GM04503 (cell line): Measurements from ENCODE around the gene TRAF3IP1.

Source experiments
- DNase-seq: peaks from one replicate; pipeline ENCODE4 v3.0.0-alpha.2; 2012; ENCODE audit warnings: low read depth

Gene TRAF3IP1

DNA sequence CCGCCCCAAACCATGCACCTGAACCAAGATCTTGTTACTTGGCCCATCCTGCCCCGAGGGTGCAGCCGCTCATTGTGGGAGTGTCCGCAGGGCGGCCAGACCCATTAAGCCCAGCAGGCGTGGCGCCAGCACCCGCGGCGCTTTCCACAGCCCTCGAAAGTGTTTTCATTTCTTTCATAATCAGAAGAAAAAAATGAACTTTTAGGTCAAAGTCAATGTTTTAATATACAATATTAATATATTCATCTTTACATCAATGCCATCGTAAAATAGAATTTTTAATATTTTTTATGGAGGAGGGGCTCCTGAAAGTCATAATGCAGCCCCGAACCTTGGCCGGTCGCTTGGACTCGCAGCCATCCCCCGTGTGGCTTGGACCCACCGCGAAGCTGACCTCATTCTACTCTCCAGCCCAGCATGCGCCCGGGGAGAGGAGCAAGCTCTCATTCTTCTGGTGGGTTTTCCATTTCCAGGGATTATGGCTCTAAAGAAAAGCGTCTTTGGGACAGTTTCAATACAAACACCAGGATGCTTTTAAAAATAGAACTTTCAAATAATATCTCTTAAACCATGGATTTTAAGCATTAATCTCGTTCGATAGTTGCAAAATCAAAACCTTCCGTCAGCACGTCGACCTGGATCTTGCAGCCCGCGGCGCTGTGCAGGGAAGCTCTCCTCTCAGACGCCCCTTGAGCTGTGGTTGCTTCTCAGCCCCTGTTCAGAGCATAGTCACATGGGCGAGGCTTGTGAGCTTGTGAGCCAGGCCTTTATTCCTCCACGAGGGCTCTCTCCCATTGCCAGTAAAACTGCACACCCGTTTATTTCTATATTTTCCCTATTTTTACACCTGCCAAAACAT, 89.3 kb downstream of the TRAF3IP1 start:
- DNase-seq = no peak

DNA sequence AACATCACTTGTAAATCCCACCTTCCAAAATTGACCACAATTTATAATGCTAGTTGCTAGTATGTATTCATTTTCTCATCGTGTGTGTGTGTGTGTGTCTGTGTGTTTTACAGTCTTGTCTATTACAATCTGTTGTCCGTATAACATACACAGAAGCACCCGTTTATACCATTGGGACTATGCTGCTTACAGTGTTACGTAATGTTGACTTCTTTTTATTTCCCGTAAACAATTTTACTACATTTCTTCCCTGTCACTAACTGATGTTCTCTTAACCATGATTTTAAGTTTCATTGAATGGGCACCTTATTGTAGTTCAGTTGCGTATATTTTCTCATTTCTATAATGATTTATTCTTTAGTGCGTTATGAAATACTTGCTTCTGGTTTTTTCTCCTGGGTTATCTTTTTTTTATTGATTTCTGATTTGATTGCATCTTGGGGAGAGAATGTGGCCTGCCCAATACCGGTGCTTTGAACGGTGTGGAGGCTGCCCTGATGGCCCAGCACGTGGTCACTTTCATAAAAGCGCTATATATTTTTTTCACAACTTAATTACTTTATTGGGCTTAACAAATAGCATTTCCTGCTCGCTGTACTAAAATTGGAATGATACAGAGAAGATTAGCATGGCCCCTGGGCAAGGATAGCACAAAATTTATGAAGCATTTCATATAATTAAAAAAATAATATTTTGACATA, 91.9 kb downstream of the TRAF3IP1 start:
- no peak for DNase-seq

DNA sequence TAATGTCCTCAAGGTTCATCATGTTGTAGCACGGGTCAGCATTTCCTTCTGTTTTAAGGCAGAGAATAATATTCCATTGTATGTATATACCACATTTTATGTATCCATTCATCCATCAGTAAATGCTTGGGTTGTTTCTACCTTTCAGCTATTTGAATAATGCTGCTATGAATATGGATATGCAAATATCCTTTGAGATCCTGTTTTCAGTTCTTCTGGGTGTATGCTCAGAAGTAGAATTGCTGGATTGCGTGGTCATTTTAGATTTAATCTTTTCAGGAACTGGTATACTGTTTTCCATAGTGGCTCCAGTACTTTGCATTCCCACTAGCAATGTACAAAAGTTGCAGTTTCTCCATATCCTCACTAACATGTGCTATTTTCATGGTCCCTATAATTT, 93.0 kb downstream of the TRAF3IP1 start:
- no peak for DNase-seq

DNA sequence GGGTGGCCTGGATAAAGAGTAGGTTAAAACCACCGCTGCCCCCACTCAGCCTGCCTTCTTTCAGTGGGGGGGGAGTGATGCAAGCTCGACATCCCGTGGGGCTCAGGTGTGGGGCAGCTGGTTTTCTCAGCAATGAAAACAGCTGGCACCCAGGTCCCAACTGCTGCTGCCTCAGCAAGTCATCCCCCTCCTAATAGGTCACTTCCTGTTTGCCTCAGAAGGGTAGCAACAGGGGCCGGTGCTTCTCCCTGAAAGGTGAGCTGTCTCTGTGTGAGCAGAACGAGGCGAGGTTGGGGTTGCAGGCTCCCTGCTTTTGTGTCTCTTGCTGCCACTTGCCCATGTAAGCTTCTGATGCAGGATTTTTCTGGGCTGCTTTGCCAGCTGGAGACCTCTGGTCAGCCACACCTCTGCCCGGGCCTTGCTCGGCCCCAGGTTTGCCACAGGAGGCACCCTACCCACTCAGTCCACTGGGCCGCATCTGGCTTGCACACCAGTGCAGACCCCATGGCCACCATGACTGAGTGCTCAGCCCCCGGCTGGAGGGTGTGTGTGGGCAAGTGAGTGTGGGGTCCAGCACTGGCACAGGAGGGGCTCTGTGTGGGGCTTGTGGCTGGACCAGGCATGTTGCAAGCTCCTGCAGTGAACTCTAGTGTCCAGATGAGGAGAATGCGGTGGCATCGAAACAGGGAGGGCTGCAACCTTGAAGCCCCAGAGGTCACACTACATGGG, 94.9 kb downstream of the TRAF3IP1 start:
- DNase-seq = no peak

DNA sequence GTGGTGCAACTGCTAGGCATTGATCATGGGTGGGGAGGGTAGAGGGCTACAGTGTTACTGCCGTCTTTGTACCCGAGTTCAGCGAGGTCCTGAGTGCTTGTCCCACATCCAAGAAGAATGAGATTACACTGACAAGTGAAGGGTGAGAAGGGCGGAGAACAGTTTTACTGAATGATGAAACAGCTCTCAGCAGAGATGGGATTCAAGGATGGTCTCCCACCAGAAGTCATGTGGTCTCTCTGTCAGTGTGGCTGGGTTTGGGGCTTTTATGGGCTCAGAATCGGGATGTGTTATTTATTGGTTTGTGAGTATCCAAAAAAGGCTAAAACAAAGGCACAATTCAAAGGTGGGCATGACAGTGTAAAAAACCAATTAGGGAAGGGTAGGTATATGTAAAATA, 95.6 kb downstream of the TRAF3IP1 start:
- DNase-seq = no peak

DNA sequence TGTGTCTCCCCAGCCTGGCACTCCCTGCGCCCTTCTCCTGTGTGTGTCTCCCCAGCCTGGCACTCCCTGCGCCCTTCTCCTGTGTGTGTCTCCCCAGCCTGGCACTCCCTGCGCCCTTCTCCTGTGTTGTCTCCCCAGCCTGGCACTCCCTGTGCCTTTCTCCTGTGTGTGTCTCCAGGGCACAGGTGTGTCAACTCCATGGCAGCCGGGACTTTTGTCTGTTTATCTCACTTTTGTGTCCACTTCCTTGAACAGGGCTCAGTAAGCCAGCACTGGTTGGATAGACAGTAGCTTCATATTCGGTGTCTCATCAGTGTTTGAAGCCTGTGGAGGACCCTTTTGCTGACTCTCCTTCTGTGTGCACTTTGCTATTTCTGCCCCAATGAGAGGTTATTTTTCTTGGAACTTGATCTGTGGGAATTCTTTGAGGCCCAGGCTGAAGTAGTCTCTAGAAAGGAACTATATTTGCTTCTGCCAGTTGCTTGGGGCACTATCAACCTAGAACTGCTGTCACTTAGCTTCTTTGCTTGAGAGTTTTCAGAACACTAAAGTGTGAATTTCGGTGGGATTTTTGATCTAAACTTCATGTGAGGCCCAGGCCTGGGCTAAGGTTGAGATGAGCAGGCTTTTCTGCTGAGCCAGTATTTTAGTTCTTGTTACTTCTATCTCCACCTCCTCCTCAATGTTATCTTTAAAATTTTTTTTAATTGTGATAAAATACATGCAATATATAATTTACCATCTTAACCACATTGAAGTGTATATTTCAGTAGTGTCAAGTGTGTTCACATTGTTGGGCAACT, 98.1 kb downstream of the TRAF3IP1 start:
- no peak for DNase-seq

DNA sequence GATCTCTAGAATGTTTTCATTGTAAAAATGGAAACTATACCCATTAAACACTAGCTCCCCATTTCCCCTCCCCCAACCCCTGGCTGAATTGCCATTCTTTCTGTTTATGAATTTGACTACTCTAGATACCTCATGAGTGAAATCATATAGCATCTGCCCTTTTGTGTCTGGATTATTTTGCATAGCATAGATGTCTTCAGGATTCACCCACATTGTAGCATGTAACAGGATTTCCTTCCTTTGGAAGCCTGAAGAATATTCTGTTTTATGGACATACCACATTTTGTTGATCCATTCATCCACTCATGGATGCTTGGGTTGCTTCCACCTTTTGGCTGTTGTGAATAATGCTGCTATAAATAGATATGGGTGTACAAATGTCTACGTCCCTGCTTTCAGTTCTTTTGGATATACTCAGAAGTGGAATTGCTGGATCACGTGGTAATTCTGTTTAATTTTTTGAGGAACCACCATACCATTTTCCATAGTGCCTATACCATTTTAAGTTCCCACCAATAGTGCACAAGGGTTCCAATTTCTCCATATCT, 98.8 kb downstream of the TRAF3IP1 start:
- no peak for DNase-seq

DNA sequence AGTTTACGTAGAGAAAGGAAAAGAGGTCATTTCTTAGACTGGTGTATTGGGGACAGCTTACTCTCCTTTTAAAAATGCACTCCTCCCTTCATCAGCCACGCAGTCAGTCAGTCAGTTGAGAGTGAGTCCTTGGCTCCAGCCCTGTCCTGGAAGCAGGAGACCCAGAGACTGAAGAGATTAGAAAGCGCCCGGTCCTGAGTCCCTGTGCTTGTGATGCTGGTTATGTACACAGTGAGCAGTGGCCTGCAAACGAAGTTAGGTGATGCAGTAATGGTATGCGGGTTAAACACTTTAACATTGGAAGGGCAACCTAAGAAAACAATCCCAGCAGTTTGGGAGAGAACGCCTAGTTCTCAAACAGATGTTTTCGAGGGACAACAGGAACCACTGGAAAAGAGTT, 100.1 kb downstream of the TRAF3IP1 start:
- no peak for DNase-seq

DNA sequence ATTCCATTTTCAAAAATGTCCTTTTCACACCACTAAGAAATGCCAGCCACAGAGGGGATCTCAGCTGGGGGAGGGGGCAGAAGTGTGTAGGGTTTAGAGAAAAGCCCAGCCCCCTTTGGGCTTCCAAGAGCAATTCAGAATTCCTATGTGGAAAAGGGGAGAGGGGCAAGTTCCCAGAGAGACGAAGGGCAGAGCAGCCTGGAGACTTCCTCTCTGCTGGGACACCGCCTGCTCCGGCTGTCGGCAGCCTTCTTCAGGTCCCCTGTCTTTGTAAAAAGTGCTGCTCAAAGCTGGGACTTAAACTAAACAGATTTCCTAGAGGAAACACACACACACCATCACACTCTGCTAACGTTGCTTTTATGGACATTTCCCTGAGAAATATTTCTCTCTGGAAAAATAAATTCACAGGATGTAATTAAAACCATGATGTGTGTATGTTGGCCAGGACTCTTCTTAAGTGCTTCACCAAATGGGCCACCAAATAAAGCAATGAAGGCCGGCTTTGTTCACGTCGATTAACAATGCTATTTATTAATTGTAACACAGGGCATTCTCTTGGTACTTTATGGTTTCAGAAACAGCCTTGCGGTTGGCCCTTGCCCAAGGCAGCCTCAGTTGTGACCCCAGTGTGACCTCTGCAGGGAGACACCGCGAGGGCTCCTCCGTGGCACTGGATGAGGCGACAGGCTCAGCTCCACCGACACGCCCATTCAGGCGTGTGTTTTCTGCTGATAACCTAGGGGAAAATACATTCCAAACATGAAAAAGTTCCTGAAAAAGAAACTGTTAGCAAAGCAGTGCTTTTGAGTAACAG, 100.8 kb downstream of the TRAF3IP1 start:
- no peak for DNase-seq

DNA sequence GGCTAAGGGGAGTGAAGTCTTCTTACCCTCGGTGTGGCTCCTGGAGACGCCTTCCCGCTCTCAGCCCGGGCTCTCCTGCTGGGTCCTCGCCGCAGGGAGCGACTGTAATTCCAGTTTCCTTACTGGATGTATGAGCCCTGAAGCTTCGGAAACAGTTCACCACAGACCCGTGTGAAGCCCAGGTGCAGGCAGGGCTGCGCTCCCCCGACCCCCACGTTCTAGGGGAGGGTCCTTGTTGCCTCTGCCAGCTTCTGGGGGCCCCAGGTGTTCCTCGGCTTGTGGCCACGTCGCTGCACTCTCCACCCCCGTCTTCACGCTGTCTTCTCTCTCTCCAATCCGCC, 101.3 kb downstream of the TRAF3IP1 start:
- no peak for DNase-seq

DNA sequence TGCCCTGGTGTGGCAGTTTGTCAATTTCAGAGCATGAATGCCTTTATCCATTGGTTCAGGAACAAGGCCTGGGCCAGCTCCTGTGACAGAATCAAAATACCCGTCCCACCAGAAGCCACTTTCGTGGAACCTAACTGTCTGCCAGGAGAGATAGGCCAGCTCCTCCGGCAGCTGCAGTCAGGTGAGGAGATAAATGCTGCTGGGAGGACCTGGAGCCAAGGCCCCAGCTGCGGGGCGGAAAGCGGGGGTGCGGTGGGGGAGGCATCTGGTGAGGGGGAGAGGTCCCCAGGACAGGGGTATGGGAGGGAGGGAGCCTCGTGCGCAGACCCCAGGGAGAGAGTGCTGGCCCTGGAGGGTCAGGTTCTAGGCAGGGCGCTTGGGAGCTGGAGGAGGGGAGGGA, 102.0 kb downstream of the TRAF3IP1 start:
- no peak for DNase-seq

DNA sequence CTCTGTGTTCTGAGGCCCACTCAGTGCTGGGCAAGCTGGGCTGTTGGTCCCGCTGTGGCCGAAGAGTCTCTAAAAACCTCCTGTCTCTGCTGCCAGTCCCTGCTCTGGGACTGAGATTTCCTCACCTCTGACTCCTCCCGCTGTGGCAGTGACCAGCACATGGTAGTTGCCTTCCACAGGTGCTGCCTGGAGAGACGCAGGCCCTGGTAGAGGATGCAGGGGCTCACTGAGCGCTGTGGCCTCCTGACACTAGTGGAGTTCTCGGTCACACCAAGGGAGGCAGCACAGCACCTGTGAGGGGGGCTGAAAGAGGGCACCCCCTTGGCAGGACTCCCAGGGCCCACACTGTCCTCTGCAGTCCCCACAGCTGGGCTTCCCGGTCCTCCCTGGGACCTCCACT, 102.6 kb downstream of the TRAF3IP1 start:
- no peak for DNase-seq

DNA sequence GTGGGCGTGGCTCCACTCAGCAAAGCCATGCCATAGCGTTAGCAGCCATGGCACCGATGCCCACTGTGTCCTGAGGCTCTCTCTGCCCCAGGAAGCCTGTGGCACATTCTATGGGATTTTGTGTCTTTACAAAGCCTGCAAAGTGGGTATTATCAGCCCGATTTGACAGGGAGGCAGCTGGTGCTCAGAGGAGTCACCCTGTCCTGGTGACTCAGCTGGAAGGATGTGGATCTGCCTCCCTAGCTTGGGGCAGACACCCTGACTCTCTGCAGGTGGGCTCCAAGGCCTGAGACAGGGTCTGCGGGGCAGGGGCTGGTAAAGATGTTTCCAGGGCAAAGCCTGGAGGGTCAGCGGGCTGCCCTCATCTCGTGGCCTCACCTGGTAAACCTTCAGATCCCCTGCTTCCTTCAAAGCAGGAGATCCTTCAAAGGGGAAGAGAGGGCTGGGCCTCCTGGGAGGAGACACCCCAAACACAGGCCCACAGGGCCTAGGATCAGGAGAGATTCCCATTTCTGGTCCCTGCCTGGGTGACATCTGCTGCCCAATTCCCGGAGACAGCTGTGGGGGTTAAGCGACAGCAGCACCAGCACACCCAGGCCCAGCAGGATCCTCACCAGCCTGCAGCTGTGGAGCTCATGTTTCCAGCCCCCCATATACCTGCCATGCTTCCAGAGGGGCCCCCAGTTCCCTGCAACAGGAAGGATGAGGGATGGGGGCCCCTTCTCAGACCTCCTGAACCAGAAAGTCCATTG, 103.4 kb downstream of the TRAF3IP1 start:
- no peak for DNase-seq

DNA sequence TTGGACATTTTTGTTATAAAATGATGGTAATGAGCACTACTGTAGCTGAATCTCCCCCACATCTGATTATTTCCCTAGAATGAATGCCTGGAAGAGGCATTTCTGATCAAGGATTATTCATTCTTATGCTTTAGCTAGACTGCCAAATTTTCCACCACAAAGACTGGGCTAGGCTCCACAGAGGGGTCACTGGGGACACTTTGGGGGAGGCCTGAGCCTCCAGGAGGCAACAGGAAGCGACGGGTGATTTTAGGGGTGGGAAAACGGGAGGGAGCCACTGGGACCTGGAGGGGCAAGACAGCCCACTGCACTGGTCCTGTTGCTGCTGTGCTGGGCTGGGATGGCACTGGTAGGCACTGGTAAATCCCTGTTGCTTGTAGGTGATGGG, 104.0 kb downstream of the TRAF3IP1 start:
- DNase-seq = no peak

DNA sequence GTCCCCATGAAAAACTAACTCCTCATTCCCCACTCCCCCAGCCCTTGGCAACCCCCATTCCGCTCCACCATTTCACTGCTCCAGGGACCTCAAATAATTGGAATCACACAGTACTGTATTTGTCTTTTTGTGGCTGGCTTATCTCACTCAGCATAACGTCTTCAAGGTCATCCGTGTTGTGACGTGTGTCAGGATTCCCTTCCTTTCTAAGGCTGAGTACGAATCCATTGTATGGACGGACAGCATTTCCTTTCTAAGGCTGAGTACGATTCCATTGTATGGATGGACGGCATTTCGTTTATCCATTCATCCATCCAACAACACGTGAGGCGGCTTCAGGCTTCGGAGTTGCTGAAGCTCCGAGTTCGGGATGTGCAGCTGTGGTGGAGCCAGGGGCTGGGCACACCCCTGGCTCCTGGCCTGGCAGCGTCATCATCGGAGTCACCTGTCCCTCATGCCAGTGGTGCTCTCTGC, 105.2 kb downstream of the TRAF3IP1 start:
- DNase-seq = no peak

DNA sequence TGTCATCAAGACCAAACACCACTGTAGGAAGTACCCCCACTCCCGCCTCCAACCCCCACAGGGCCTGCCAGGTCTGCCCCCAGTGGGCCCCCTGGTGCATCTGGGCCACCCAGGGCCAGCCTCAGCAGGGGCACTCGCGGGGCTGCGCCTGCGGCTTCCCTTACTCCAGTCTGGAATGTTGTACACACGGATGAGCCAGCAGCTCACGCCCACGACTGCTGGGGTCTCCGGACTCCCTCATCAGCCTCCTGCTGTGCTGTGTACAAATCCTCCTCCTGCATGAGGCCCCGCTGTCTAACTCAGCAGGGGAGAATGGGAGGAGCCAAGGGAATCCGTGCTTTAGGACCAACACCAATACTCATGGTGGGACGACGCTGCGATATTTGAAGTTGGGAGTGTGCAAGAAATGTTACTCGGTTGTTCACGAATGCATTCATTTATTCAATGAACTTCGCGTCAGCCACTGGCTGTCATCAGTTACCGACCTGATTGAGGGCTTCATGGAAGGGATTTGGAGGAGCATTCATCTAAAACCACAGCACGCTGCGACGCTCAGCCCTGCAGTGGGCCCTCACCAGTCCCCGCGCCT, 105.8 kb downstream of the TRAF3IP1 start:
- DNase-seq = no peak

DNA sequence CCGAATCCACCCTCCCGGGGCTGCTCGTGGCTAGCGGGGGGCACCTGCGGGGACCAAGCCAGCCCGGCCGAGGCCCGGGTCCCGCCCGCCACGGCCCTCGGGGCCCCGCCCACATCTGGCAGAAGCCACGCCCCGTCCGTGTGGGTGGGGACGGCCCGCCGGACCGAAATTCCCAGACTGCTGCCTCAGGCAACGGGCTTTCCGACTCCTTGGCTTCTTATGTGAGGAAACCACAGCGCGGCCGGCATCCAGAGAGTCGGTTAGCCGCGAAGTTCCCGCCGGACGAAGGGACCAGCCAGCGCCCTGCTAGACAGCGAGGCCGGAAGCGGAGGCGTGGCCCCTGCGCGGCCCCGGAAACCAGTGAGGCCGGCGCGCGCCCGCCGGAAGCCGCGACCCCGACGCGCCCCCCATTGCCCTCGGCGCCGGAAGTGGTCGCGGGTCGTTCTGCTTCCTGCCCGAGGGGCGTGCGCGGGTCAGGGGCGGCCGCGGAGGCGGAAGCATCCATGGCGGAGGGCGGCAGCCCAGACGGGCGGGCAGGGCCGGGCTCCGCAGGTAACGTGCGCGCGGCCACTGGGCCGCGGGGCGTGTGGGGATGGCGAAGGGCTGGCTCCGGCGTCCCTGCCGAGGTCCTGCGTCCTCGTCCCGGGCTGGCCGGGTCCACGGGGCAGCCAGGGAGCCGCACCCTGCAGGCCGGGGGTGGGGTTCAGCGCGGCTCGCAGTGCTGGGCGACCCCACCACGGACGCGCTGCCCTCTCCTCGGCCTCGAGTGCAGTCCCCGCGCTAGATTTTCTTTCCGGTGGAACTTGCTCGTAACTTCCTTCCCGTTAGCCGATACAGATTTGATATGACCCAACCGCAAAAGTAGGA, 106.5 kb downstream of the TRAF3IP1 start, which contains the start of gene ASB1:
Gene ASB1, plus strand, starts transcription at position 360 of the 867 bp plus-strand sequence. Its CDS starts 144 bp downstream, at position 504.
- DNase-seq = no peak

DNA sequence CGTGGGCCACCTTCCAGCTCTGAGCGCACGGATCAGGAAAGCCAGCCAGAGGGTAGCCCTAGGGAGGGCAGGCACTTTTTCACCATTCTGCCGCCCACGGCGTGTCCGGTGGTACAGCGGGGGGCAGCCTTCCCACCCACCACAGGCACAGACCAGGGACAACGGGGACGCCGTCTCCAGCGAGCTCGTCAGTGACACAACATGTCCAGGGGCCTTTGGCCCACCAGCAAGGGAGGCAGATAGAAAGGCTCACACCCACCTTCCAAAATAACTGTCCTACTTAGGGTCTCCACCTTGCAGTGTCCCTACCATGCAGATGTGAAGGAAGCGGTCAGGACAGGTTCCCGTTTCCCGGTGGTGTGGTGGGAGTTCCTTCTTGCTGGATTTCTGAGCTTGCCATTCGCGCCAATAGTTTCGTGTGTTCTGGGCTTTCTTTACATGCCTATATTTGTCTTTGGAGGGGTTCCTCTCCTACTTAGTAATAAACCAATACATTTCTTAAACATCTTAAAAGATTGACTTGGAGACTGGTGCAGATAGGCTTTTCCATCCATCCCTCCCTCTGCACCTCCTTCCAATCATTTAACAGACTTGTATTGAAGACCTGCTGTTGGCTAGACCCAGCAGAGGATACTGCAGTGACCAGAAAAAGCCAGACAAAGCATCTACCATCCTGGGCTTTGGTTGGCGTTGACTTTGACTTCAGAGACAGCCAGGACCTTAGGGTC, 107.3 kb downstream of the TRAF3IP1 start:
- DNase-seq = no peak
